Measurements from ENCODE around the gene CHRDL2. TPM values are rescaled to one million over a fixed set of nuclear protein-coding genes. Genes with fewer than 3 reads are reported as not detected.
"Not testable (repeated sequence)": the region's sequence is repeated elsewhere in the genome, so short reads cannot be mapped to it uniquely, and the experiment has no call there.

Gene CHRDL2
- total RNA-seq, 2 experiments from 2014 or later: not detected

GRCh38 chr11:74669211-74670160, 61.7 kb downstream of the CHRDL2 start:
- intact Hi-C loops (cut with micrococcal nuclease; ENCODE audit: unreplicated experiment): loop anchor here (10.0 kb wide), 1 partner anchor 55 kb away; no protein-coding TSS in a partner anchor
- TF ChIP-seq EZH2phosphoT487 (IDR thresholded peaks at IDR 0.05; ENCODE audit: borderline replicate concordance, low read depth, low read length): no peak
- TF ChIP-seq CTCF (conservative IDR thresholded peaks at IDR 0.05; ENCODE audit: low read length): no peak
- no peak overlapping the region for H2AFZ ChIP-seq (ENCODE audit: low read length)
- DNase-seq (ENCODE audit: low spot score): no peak
- H3K4me2 ChIP-seq (ENCODE audit: low read length): no peak overlapping the region
- H3K79me2 ChIP-seq (ENCODE audit: insufficient read depth, low read depth, low read length): no peaks in the 10 kb centered on the region
- ChIA-PET CTCF (ENCODE audit: unreplicated experiment) (no interaction called here), POLR2A (no interaction called here)
- H3K9me3 ChIP-seq (ENCODE audit: low read length): no peaks in the 10 kb centered on the region
- no peak overlapping the region for H3K4me3 ChIP-seq (ENCODE audit: low read depth, low read length, poor library complexity, severe bottlenecking)
- H3K36me3 ChIP-seq (ENCODE audit: insufficient read depth, low read length): no peaks in the 10 kb centered on the region
- H3K9me2 ChIP-seq (ENCODE audit: insufficient read depth, low read length): no peaks in the 10 kb centered on the region
- no peak overlapping the region for H3K27ac ChIP-seq (ENCODE audit: low read depth, low read length, poor library complexity, severe bottlenecking)
- BruUV-seq (replicated peaks): no TSS peak
- H3K4me1 ChIP-seq (ENCODE audit: insufficient read depth, low read length, poor library complexity, severe bottlenecking): no peaks in the 10 kb centered on the region
- no peaks in the 10 kb centered on the region for H4K20me1 ChIP-seq (ENCODE audit: insufficient read depth, low read length)

DNA sequence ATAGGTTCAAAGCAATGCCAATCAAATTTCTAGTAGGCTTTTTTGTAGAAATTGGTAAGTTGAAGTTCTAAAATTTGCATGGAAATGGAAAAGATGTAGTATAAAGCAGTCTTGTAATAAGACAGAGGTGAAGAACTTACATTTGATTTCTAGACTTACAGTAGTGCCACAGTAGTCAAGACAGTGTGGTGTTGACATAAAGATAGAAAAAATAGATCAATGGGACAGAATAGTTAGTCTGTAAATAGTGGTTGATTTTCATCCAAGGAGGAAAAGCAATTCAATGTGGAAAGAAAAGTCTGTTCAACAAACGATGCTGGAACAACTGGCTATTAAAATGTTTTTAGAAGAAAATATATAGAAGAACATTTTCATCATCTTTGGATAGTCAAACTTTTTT, 67.9 kb downstream of the CHRDL2 start:
- Histone ChIP-seq H3K9me2 (ENCODE audit: insufficient read depth, low read length) (no peaks in the 10 kb centered on the region), H3K9me3 (ENCODE audit: low read length) (no peaks in the 10 kb centered on the region), H3K4me3 (ENCODE audit: low read depth, low read length, poor library complexity, severe bottlenecking) (no peak overlapping the region), H4K20me1 (ENCODE audit: insufficient read depth, low read length) (no peaks in the 10 kb centered on the region), H3K4me2 (ENCODE audit: low read length) (no peak overlapping the region), H3K79me2 (ENCODE audit: insufficient read depth, low read depth, low read length) (no peaks in the 10 kb centered on the region), H3K4me1 (ENCODE audit: insufficient read depth, low read length, poor library complexity, severe bottlenecking) (no peaks in the 10 kb centered on the region), H3K36me3 (ENCODE audit: insufficient read depth, low read length) (no peaks in the 10 kb centered on the region; the same call in 1 of the 2 replicates), H2AFZ (ENCODE audit: low read length) (no peak overlapping the region), H3K27ac (ENCODE audit: low read depth, low read length, poor library complexity, severe bottlenecking) (no peak overlapping the region)
- intact Hi-C loops (cut with micrococcal nuclease; ENCODE audit: unreplicated experiment): no loop called here
- CTCF ChIA-PET (ENCODE audit: unreplicated experiment): no interaction called here
- POLR2A ChIA-PET: no interaction called here
- TF ChIP-seq EZH2phosphoT487 (IDR thresholded peaks at IDR 0.05; ENCODE audit: borderline replicate concordance, low read depth, low read length): no peak
- no peak for TF ChIP-seq CTCF (conservative IDR thresholded peaks at IDR 0.05; ENCODE audit: low read length)
- no TSS peak for BruUV-seq (replicated peaks)
- no peak for DNase-seq (ENCODE audit: low spot score)

- no peak overlapping the region for H3K4me2 ChIP-seq (ENCODE audit: low read length)
- no peaks in the 10 kb centered on the region; the same call in 1 of the 2 replicates for H3K36me3 ChIP-seq (ENCODE audit: insufficient read depth, low read length)
- TF ChIP-seq EZH2phosphoT487 (IDR thresholded peaks at IDR 0.05; ENCODE audit: borderline replicate concordance, low read depth, low read length) (no peak), CTCF (conservative IDR thresholded peaks at IDR 0.05; ENCODE audit: low read length) (no peak)
- H2AFZ ChIP-seq (ENCODE audit: low read length): no peak overlapping the region
- no peaks in the 10 kb centered on the region for H3K79me2 ChIP-seq (ENCODE audit: insufficient read depth, low read depth, low read length)
- H3K4me3 ChIP-seq (ENCODE audit: low read depth, low read length, poor library complexity, severe bottlenecking): no peak overlapping the region
- no peaks in the 10 kb centered on the region for H3K9me2 ChIP-seq (ENCODE audit: insufficient read depth, low read length)
- H3K27ac ChIP-seq (ENCODE audit: low read depth, low read length, poor library complexity, severe bottlenecking): no peak overlapping the region
- intact Hi-C loops (cut with micrococcal nuclease; ENCODE audit: unreplicated experiment): no loop called here
- ChIA-PET CTCF (ENCODE audit: unreplicated experiment) (no interaction called here), POLR2A (no interaction called here)
- no TSS peak for BruUV-seq (replicated peaks)
- no peaks in the 10 kb centered on the region for H3K4me1 ChIP-seq (ENCODE audit: insufficient read depth, low read length, poor library complexity, severe bottlenecking)
- DNase-seq (ENCODE audit: low spot score): no peak
- H3K9me3 ChIP-seq (ENCODE audit: low read length): no peaks in the 10 kb centered on the region
- H4K20me1 ChIP-seq (ENCODE audit: insufficient read depth, low read length): no peaks in the 10 kb centered on the region
Measured at GRCh38 chr11:74662487-74663103, 68.6 kb downstream of the CHRDL2 start.

DNA sequence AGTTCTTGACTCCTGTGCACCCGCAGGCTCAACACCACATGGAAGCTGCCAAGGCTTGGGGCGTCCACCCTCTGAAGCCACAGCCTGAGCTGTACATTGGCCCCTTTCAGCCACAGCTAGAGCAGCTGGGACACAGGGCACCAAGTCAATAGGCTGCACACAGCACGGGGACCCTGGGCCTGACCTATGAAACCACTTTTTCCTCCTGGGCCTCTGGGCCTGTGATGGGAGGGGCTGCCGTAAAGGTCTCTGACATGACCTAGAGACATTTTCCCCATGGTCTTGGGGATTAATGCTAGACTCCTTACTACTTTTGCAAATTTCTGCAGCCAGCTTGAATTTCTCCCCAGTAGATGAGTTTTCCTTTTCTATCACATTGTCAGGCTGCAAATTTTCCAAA, 72.1 kb downstream of the CHRDL2 start:
- CTCF ChIA-PET (ENCODE audit: unreplicated experiment); intact Hi-C loops (cut with micrococcal nuclease; ENCODE audit: unreplicated experiment); H3K36me3 ChIP-seq (ENCODE audit: insufficient read depth, low read length); H3K4me1 ChIP-seq (ENCODE audit: insufficient read depth, low read length, poor library complexity, severe bottlenecking); H3K4me2 ChIP-seq (ENCODE audit: low read length); H2AFZ ChIP-seq (ENCODE audit: low read length); DNase-seq (ENCODE audit: low spot score); BruUV-seq (replicated peaks); H3K9me3 ChIP-seq (ENCODE audit: low read length); H3K27ac ChIP-seq (ENCODE audit: low read depth, low read length, poor library complexity, severe bottlenecking); H3K4me3 ChIP-seq (ENCODE audit: low read depth, low read length, poor library complexity, severe bottlenecking); H3K79me2 ChIP-seq (ENCODE audit: insufficient read depth, low read depth, low read length); H3K9me2 ChIP-seq (ENCODE audit: insufficient read depth, low read length); H4K20me1 ChIP-seq (ENCODE audit: insufficient read depth, low read length): not testable (repeated sequence)
- POLR2A ChIA-PET: interaction anchor here (0.6 kb wide), 1 partner anchor 67 kb away, joined by 4 read pairs; the partner anchor contains the start of gene POLD3
